Suprapubic skin (tissue), 3 donors: ENCODE results near the gene MICALL2.

Experiments used
- POLR2A ChIP-seq, 2 donors: fragments of 450-650 bp; IDR thresholded peaks; one replicate each; pipeline ENCODE4 v1.6.1; 2017; ENCODE audit warnings: antibody characterized with exemption in 2 of 2, mild to moderate bottlenecking in 2 of 2, moderate library complexity in 2 of 2
- TF ChIP-seq, protein P1 (sequence below), 2 donors: fragments of 200-600 bp in 1 of 2; fragments of 450-650 bp in 1 of 2; sonication (generic) in 1 of 2; IDR thresholded peaks; one replicate each; pipeline ENCODE4 v1.5.1; 2016 to 2019; ENCODE audit warnings: antibody characterized with exemption in 2 of 2, mild to moderate bottlenecking in 1 of 2, moderate library complexity in 1 of 2

DNA sequence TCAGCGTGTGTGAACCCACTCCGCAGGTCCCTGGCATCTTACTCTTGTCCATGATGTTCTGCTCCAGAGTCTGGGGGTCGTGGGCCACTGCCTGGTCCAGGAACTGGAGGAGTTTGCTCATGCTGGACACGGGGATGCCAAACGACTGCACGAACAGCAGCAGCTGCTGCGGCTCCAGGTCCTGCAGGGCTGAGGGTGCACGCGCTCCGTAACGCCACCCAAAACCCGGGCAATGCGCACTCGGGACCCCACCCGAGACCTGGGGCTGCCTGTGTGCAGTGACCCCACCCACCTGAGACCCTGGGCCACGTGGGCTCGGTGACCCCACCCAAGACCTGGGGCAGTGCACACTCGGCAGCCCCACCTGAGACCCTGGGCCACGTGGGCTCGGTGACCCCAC, 22.0 kb upstream of the MICALL2 start:
- no peak for TF ChIP-seq POLR2A (IDR thresholded peaks at IDR 0.05)
- TF ChIP-seq, protein P1, sequence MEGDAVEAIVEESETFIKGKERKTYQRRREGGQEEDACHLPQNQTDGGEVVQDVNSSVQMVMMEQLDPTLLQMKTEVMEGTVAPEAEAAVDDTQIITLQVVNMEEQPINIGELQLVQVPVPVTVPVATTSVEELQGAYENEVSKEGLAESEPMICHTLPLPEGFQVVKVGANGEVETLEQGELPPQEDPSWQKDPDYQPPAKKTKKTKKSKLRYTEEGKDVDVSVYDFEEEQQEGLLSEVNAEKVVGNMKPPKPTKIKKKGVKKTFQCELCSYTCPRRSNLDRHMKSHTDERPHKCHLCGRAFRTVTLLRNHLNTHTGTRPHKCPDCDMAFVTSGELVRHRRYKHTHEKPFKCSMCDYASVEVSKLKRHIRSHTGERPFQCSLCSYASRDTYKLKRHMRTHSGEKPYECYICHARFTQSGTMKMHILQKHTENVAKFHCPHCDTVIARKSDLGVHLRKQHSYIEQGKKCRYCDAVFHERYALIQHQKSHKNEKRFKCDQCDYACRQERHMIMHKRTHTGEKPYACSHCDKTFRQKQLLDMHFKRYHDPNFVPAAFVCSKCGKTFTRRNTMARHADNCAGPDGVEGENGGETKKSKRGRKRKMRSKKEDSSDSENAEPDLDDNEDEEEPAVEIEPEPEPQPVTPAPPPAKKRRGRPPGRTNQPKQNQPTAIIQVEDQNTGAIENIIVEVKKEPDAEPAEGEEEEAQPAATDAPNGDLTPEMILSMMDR (IDR thresholded peaks at IDR 0.05), result no peak
